Umbilical cord (tissue), 2 donors: ENCODE measurements around the gene CTXND1. TPM values are rescaled to one million over a fixed set of nuclear protein-coding genes. Genes with fewer than 3 reads are reported as not detected.

Experiments
- DNase-seq: peaks from one replicate; pipeline ENCODE4 v3.0.0-alpha.2; 2015; ENCODE audit warnings: low spot score
- total RNA-seq: library from RNA; depleted of rRNA; stranded (reverse); fragments of >200 nt; gene quantifications from one replicate; pipeline ENCODE4 v1.2.3, GENCODE V29; 2014; ENCODE audit warnings: low replicate concordance; ENCODE audit not compliant: insufficient read depth

Gene CTXND1
- total RNA-seq, 1 donor from 2014 or later: 1.7 TPM

DNA sequence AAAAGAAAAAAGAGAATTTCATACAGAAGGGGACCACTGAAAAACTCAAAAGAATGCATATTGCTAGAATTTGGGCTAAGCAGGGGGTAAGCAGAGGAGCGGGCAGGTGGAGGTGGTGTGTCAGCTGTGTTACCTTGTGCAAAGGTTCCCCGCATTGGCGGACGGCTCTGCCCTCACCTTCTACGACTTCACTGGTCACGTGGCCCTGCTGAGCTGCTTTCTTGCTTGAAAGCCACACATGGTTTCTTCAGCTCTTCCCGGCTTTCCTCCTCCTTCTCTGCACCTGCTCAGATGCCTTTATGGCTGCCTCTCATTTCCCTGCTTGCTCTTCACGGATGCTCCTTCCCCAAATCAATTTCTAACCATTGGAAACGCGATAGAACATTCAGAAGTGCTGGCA is 68.7 kb downstream of the CTXND1 start:
- no peak for DNase-seq

DNA sequence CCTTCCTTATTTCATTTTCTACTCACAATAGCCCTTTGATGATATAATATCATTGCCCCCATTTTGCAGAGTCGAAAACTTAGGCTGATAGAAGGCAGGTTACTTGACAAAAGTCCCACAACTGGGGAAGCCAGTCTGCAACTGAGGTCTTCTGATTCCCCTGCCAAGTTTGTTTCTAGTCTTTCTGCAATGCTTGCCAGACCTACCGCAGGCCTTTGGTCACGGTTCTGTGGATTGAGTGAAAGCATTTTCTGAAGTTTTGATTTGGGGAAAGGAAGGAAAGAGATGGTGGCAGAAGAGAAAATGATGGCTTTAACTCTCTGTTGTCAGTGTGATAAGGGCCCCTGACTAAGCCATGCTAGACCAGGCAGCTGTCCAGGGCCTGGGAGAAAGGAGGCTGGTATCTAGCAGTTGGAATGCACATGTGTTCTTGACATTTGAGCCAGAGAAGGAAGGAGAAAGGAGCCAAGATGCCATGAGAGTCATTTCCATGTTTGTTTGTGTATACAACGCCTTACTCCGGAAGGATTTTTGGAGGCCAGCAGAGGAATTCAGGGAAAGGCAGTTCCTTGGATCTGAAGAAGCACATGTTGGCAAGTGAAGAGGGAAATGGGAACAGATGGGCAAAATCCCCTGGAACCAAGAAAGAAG is 69.3 kb downstream of the CTXND1 start:
- peak; percentile 41 for DNase-seq

DNA sequence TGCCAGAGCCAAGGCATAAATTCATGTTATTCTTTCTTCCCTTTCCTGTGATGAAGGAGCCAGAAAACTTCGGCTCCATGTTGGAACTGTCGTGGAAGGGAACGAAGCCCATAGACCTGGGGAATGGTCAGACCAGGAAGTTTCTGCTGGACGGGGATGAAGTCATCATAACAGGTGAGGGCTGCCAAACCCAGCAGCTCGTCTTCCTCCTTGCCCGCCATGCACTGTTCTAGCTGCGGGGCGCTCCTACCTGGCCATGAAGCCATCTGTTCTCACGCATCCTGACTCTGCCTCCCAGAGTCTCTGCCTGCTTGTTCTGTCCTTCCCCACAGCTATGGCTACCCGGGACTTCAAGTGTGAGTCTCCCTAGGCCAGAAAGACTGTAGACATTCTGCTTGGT is 71.0 kb downstream of the CTXND1 start:
- DNase-seq: no peak

DNA sequence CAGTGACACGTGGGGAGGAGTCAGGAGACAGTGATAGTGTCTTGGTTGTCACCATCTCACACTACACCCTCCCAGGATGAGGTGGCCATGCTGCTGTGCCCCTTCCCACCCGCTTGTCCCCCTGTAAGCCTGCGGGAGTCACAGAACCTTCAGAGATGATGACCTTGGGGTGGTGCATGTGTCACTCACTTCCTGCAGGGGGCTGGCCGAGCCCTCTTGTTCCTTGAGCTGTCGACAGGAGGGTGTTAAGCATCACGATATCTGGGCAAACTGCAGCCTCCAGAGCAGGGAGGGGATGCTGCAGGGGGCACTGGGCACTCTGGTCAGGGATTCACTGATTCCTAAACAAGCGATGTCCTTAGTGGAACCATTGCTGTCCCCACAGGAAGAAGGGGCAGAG is 71.5 kb downstream of the CTXND1 start:
- DNase-seq: no peak

DNA sequence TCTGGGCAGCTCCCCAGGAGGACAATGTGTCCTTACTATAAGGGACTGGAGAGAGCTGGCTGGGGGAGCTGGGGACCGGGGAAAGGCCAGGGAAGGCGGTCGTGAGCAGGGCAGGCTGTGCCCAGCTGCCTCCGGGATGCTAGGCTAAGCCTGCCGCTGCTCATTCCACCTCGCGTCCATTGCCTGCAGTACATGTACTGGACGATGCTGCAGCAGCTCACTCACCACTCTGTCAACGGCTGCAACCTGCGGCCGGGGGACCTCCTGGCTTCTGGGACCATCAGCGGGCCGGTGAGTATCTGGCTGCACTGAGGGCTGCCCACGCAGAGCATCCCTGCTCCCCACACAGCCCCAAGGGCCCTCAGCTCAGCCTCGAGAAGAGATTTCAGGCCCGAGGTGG is 72.1 kb downstream of the CTXND1 start:
- no peak for DNase-seq

DNA sequence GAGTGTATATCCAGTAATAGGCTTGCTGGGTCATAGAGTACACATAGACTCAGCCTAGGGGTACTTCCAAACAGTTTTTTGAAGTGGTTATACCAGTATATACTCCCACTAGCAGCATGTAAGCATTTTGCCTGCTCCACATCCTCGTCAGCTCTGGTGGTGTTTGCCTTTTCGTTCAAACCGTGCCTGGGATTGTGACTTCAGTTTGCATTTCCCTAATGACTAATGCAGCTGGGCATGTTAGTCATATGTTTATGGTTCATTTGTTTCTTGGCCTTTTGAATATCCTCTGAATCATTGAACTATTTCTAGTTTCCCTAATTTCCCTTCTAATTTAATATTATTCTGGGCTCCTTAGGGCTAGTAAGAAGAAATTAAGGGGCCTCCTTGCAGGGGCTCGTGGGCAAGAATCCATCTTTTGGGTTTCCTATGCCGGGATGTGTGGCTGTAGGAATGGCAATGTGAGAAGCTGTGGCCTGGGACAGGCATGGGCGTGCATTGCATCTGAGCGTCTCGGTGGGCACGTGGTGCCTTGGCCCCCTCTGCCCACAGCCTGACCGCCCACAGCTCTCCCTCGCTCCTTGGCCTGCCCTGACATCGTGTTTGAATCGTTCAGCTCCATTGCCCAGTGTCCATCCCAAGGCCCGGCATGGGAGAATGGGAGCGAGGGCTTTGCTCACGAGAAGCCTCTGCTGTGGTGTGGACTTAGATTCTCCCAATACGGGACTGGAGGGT is 72.8 kb downstream of the CTXND1 start:
- DNase-seq: no peak

DNA sequence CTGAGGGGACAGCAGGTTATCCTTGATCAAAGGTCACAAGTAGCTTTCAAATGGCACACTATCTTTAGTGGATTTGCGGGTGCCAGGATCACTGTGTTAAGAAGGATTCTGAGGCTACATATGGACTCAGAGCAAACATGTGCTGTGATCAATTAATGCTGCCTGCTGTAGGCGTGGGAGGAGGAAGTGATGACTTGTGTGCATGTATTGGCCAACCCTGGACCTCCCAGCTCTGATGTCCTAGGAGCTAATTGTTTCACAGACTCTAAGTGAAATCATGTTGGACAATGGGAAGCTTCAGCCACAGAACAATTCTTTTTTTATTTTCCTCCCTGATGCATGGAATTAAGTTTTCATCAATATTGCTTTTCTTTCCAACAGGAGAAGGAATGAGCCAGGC is 74.9 kb downstream of the CTXND1 start:
- DNase-seq: no peak

DNA sequence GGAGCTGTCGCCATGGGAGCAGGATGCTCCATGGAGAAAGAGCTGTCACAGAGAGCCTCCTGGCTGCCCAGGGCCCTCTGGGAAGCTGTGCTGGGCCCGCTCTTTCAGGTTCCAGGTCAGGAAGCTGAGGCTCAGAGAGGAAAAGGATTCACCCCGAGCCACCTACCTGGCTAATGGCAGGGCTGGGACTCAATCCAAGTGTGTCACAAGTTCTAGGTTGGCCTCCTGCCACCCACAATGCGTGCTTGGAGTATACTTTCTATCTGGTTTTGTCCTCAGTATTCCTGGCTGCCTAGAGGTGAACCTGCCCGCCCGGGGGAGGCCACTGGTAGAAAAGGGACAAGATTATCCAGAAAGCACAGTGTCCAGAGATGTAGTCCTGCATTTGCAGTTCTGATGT is 75.6 kb downstream of the CTXND1 start:
- no peak for DNase-seq

DNA sequence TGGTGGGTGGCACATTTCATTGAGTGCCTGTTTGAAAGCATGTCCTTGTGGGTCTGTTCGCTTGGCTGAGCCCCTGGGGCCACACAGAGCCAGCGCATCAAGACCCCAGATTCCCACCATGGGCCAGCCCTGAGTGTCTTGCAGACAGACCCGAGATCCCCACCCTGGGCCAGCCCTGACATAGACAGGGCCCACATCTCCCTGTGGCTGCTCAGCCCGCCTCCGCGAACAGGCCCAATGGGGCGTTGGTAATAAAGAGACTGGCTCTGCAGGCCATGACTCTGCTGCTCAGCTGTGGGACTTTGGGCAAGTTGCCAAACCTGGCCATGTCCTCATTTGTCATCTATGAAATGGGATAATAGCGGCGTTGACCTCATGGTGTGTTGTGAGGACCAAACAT is 76.6 kb downstream of the CTXND1 start:
- DNase-seq: no peak

DNA sequence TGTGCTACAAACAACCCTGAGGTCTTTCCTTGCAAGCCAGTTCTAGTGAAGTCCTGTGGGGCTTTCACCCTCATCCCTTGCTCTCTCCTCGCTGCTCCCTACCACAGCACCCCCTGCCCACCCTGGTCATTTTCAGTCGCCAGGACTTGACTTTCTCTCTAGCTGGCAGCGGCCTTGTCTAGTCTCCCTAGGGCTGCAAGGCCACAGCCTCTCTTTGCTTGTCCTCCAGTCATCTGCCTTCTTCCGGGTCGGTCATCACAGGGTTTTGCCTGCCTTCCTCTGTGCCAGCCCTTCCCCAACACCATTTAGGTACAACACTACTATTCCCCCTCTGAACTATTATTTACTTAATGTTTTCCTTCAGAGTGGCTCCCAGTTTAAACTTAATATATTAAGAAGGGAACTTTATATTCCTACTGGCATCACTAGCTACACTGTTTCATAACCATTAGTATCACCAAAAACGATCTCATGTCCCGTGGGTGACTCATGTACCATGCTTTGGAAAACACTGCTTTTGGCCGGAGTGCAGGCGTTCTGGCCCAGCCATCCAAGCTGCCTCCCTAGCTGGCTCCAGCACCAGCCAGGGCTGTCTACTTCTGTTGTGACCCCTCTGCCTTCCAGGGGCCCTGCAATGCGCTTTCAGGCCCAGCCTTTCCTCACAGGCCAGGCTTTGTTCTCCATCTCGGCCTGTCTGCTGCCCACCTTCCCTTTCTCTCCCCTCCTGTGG is 77.8 kb downstream of the CTXND1 start:
- DNase-seq: no peak

DNA sequence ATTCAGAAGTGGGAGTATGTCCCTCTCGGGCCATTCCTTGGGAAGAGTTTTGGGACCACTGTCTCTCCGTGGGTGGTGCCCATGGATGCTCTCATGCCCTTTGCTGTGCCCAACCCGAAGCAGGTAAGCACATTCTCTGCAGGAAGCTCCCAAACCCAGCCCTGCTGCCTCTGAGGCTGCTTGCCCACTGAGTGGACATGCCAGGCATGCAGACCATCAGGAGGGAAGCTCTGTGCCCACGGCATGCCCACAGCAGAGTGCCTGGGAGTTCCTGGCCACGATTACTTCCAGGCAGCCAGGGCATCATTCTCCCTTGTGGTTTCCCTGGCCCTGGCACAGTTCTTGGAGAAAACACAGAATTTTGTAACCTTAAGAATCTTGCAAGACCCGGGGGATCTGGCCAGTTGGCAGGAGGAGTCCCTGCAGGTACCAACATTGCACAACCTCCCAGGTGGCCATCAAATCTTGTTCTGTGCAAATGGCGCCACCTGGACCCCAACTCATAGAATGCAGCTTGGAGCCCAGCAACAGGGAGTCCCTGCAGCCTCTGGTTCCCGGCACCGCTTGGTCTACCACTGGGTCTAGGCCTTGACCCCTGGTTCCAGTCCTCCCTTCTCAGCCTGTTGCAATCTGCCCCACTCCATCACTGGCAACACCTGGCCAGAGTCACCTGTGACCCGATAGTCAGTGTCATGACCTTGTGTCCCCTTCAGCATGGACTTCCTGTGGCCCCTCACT is 78.8 kb downstream of the CTXND1 start:
- DNase-seq: peak; percentile 34

DNA sequence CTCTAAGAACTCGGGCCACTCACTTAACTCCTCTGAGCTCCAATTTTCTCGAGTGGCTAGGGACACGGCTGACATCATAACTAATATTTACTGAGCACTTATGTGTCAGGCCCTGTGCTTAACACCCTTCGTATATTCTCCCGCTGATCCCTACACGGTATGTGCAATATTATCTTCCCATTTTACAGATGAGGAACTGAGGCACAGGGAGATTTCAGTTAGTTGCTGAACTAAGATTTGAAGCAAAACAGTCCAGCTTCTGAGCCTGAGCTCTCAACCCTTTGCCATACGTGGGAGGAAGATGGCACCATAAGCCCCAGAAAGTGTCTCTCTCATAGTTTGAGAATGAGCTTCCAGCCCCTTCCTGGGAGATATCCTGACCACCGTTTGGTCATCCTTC is 79.6 kb downstream of the CTXND1 start:
- no peak for DNase-seq

DNA sequence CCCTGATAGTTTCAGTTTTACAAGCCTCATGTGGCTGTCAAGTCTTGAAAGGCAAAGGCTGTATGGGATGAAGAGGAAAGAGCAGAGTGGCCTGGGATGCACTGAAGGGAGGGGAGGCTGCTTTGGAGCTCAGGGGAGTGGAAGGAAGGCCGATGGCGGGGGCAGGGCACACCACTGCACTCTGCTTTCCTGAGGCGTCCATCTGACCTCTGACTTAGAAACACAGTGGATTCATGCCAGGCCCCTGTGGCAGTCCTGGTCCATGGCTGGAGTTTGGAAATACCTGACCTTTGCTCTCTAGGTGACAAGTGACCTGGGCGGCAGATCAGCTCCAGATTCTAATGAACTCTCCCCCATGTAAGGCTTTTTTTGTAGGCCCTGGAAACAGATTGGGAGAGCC is 80.2 kb downstream of the CTXND1 start:
- DNase-seq: no peak

DNA sequence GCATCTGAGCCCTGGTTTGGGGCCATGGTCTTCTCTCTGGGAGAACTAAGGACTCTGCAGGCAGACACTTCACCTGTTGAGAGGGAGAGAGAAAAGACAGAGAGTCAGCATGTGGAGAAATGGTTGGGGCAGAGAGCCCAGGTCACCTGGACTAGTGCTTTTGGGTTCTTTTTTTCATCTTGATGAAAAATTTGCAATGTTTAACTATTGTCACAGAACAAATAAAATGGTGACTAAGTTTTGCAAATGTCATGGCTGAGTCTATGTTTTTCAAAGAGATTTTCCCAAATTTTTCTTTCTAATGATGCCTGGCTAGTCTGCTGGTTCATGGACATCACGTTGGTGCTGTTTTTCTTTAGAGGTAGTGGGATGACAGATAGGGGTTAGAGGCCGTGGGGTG is 81.4 kb downstream of the CTXND1 start:
- no peak for DNase-seq

DNA sequence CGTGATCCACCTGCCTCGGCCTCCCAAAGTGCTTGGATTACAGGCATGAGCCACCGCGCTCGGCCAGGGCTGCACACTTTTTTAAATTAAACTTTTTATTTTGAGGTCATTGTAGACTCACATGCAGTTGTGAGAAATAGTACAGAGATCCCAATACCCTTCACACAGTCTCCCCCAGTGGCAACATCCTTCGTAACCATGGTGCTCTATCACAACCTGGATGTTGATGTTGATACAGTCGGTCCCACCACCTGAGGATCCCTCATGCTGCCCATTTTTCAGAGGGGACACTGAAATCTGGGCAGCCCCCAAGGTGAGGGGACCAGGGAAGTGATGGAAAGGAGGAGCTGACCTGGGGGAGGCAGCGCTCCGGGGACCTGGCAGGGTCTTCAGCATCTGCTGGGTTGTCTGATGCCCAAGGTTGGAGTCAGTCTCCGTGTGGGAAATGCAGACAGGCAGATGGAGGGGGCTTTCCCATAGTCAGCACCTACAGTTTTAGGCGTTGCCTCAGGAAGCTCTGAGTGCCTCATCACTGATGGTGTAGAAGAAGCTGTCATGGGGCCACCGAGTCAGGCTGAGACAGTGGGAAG is 82.2 kb downstream of the CTXND1 start:
- no peak for DNase-seq

DNA sequence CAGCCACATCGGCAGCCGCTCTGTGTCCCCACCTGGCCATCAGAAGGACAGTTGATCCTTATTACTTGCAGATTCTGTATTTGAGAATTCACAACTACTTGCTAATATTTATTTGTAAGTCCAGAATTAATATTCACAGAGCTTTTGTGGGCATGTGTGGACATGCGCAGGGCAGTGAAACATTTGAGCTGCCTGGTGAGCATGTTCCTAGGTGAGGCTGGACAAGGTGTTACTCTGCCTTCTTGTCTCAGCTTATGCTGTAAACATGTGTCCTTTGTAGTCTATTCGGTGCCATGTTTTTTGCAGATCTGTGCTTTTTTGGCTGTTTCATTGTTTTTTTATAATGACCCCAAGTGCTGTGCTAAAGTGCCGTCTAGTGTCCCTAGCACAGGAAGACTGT is 83.6 kb downstream of the CTXND1 start:
- DNase-seq: no peak

DNA sequence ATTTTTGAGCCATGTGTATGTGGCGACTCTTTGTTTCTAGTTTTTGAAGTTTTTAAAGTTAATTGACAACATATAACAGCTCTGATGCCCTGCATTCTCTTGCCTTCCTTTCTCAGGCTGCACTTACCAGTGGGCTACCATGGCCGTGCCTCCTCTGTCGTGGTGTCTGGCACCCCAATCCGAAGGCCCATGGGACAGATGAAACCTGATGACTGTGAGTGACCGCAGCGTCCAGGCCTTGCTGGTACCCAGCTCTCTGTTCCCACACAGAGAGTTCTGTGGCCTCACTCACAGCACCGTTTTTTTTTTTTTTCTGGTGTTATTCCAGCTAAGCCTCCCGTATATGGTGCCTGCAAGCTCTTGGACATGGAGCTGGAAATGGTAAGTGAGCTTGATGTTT is 84.1 kb downstream of the CTXND1 start:
- DNase-seq: no peak

DNA sequence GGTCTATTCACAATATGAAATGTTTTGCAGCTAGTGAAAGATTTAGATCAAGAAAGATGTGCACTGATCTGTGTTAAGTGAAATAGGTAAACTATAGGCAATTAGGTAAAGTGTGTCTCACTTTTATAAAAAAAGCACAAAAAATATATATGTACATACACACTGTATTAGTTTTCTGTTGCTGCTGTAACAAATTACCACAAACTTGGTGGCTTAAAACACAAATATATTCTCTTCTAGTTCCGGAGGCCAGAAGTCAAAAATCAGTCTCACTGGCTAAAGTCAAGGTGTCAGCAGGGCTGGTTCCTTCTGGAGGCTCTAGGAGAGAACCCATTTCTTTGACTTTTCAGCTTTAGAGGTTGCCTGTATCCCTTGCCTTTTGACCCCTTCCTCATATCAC is 88.1 kb downstream of the CTXND1 start:
- DNase-seq: no peak

DNA sequence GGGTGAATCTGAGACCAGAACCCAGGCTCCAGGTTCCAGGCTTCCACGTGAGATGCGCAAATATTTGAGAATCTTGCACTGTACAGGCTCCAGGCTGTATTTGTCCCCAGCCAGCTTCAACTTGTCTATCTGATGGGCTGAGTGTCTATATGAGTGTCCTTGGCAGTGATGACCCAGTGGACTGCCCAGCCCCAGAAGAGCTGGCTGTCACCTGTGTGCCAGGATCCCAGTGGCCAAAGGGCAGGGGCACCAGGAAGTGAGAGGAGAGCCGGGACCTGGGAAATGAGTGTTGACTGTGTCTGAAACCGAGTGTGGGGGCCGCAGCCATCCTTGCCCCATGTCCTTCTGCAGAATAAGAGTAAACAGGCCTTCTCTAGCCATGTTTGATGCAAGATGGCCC is 88.8 kb downstream of the CTXND1 start:
- no peak for DNase-seq

DNA sequence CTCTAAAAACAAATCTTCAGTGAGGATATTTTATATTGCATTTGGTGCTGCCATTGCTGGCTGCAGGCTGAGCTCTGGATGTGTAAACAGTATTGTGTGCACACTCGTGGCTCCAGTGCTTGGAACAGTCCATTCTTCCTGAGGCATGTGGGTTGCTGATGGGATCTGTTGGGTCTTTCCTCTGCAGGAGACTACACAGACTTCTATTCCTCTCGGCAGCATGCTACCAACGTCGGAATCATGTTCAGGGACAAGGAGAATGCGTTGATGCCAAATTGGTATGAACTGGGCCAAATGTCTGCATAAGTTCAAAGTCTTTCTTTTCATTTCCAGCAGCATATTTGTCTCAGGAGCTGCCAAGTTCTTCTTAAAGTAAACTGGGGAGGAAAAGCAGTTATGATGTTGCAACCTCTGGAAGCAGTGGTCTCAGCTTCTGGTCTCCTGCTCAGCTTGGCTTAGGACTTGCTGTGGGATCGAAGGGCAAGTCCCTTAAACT is 89.9 kb downstream of the CTXND1 start:
- peak; percentile 79 for DNase-seq

DNA sequence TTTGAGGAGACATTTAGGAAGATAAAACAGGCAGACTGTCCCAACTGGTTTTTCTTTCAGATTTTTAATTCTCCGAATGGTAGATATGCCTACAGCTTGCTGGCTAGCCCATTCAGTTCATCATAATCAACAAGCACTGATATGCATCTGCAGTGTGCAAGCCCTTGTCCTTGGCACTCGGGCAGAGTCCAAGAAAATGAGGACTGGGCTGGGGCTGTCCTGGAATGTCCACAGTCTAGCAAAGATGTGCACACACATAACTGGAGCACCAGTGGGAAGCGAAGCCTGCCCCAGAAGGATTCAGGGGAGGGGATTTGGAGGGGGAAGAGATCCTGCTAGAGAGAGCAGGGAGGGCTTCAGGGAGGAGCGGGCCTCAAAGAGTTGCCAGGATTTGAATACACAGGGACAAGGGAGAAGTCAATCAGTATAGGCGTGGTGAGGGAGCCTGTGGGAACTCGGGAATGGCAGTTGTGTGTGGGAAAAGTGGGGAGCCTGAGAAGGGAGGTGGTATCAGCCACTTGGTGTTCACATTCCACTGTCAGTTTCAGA is 90.5 kb downstream of the CTXND1 start:
- DNase-seq: no peak
